HG03520 (cell line): ENCODE results near the gene SREBF2.
A peak's percentile ranks its signal among the peaks of the same experiment; 100 is the strongest.
"Not testable (repeated sequence)": the region's sequence is repeated elsewhere in the genome, so short reads cannot be mapped to it uniquely, and the experiment has no call there.

Experiments
- ATAC-seq: cut with Tn5 transposase; IDR thresholded peaks from one replicate; pipeline ENCODE4 v1.9.1; 2021; ENCODE audit warnings: mild to moderate bottlenecking, moderate library complexity; ENCODE audit not compliant: unreplicated experiment

Gene SREBF2

DNA sequence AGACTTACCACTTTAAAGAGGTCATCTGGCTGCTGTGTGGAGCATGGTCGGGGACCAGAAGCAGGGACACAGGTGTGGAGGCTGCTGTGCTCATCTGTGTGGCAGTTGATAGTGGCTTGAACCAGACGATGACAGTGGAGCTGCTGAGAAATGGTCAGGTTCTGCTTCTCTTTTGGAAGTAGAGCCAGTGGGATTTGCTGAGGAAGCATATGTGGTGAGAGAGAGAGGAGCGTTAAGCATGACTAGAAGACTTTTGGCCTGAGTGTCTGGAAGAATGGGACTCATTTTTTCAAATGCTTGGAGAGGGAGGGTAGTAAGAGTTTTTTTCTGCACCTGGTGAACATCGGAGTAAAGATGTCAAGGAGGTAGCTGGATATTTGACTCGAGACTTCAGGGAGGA lies 12.5 kb upstream of the SREBF2 start:
- no peak for ATAC-seq

DNA sequence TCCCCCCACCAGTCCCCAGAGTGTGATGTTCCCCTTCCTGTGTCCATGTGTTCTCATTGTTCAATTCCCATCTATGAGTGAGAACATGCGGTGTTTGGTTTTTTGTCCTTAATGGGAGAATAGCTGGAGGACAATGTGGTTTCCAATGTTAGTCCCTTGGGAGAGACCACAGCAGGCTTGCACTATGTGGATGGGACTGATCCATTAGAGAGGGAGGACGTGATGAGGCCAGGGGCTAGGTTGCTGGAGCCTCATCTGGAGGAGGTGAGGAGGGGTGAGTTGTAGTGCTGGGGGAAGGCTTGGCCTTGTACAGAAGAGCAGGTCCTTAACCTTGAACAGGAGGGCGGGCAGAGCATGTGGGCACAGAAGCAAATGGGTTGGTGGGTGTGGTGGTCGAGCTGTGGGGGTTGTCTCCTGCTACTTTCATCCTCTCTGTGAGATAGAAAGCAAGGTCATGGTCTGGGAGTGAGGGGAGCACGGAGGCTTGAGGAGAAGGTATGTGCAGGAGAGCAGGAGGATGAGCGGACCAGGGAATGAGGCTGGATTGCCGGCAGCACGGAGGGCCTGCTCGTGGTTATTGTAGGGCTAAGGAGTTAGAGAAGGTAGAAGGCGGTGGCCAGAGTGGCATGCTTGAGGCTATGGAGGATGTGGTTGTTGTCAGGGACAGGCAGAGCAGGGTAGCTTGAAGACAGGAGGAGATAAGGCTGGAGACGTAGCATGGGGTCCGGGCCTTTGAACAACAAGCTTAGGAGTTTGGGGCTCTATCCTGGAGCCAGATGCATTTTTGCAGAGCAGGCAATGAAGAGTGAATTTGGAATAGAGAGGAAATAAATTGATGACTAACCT lies 11.2 kb upstream of the SREBF2 start:
- no peak for ATAC-seq

DNA sequence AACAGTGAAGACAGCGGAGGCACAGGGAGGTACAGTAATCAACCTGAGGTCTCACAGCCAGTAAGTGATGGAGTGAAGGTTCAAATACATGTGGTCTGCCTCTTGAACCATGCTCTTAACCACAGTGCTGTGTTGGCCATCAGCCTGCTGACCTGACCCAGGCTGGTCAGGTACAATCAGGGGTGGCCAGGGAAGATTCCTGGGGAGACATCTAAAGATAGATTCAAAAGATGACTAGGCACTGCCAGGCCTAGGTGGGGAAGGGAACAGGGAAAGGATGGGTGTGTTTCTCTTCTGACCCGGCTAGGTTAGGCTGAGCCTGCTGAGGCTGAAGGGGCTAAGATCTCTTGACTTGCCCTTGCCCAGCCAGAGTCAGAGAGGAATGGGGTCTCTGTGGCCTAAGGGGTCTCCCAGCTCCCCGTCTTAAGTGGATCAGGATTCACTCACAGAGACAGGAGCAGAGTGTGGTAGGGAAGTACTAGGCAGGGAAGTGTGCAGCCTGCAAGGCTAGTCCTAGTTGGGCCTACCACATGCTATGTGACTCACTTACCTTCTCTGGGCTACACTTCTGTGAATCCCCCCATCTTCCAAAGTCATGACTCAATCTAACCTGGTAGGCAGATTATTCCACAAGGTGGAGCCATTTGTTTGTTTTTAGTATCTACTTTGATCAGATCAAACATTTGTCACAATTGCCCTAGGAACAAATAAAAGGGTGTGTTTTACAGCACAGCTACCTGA lies 10.4 kb upstream of the SREBF2 start:
- ATAC-seq: no peak

- no peak for ATAC-seq
Measured at GRCh38 chr22:41823797-41824196, 9.1 kb upstream of the SREBF2 start.

DNA sequence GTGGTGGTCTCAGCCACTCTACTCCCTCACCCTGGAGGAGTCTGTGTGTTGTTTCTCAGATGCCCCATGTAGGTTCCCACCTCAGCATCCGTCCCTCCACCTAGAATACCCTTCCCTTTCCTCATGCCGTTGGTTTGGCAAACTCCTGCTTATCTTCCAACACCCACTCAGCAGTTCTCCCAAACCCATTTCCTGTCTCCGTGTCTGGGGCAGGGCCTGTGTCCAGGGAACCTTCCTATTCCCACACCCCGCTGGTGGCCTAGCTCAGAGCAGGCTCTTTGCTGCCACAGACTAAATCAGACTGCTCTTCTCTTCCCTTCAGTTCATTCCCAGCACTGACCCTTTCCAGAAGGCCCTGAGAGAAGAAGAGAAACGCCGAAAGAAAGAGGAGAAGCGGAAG lies 7.5 kb upstream of the SREBF2 start:
- ATAC-seq: no peak

DNA sequence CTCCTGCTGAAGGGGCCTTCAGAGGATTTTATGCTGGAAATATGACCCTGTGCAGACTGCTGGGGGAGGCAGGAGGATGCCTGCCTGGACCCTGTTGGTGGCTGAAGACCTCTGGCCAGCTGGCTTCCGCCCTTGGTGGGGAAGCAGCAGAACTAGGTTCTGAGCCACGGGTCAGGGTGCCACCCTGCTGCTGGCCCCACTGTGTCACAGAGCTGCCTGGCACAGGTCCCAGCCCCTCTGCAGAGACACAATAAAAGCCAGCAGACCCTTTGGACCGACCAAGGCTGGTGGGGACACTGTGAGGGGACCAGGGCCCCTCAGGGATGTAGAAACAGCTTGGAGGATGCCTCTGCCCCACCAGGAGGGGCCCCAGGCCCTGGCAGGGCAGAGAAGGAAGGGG lies 6.9 kb upstream of the SREBF2 start:
- ATAC-seq: no peak

DNA sequence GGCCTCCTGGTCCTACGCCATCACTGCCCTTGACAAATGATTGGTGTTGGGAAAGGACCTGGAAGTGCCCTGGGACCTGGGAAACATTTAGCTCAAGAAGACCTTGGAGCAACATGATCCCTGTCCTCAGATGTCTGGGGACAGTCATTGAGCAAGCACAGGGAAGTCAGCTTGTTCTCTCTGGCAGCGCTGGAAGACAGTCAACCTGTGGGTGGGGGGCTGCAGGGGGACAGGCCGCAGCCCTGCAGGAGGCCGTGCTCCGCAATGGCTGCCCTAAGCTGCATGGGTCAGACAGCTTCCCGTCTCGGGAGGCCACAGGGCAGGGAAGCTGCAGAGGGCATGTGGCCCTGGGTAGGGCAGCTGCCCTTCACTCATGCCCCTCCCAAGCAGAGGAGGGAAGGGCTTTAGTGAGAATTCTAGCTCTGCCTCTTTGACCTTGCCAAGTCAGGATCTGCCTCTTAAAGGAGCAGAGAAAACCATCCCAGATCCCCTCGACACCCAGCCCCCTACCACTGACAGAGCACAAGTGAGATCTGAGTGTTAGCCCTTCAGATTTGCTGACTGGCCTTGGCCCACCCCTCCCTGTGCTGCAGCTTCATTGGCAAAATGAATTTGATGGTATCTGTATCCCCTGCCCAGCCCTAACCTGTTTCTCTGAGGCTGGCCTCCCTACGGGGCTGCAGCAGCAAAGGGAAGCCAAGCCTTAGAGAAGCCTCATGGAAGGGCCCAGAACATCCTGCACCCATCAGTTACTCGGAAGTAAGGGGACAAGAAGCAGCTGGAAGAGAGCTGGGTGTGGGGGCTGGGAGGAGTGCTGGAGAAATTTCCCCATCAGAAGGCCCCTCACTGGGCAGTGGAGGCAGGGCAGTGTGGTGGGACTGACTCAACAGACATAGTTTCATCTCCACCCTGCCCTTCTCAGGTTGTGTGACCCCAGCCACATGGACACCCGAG lies 6.2 kb upstream of the SREBF2 start:
- no peak for ATAC-seq

- no peak for ATAC-seq
Measured at GRCh38 chr22:41827671-41828070, 5.2 kb upstream of the SREBF2 start.

DNA sequence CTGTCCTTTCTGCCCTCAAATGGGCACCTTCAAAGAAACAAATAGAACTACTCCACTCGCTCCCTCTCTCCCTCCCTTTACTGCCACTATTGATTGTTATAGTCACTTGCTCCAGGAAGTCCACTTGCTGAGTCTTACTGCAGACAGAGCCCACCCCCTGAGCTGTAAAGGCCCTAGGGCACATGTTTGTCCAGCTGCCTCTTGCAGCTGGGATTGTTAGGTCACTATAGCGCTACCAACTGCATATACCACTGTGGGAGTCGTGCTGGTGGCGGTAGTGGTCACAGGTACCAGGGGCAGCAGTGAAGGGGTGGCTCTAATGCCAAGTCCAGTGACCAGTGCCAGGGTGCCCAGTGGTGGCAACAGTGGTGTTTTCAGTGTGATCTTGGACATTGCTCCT lies 4.4 kb upstream of the SREBF2 start:
- no peak for ATAC-seq

DNA sequence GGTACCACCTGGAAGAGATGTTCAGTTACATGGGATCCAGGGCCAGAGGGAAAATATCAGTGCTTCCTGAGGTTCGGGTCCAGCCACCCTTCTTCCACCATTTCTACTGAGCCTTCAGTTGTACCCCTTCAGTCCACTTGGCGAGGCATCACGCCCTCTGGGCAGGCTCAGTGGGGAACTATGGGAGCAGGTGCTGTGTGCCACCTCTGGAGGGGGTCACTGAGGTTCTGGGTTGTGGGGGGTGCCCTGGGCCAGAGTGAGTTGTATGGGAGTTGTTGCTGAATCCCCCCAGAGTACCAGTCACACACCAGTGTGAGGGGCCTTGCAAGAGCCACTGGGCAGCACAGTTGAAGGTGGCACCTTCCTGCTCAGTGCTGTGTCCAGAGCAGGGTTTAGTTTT lies 2.7 kb upstream of the SREBF2 start:
- ATAC-seq: no peak

GRCh38 chr22:41831383-41831782 lies 1.5 kb upstream of the SREBF2 start:
- ATAC-seq: no peak

GRCh38 chr22:41831828-41832552 lies 915 bp upstream of the SREBF2 start:
- ATAC-seq: peak; percentile 2

GRCh38 chr22:41833369-41834004 lies 582 bp downstream of the SREBF2 start:
- peak; percentile 19 for ATAC-seq

DNA sequence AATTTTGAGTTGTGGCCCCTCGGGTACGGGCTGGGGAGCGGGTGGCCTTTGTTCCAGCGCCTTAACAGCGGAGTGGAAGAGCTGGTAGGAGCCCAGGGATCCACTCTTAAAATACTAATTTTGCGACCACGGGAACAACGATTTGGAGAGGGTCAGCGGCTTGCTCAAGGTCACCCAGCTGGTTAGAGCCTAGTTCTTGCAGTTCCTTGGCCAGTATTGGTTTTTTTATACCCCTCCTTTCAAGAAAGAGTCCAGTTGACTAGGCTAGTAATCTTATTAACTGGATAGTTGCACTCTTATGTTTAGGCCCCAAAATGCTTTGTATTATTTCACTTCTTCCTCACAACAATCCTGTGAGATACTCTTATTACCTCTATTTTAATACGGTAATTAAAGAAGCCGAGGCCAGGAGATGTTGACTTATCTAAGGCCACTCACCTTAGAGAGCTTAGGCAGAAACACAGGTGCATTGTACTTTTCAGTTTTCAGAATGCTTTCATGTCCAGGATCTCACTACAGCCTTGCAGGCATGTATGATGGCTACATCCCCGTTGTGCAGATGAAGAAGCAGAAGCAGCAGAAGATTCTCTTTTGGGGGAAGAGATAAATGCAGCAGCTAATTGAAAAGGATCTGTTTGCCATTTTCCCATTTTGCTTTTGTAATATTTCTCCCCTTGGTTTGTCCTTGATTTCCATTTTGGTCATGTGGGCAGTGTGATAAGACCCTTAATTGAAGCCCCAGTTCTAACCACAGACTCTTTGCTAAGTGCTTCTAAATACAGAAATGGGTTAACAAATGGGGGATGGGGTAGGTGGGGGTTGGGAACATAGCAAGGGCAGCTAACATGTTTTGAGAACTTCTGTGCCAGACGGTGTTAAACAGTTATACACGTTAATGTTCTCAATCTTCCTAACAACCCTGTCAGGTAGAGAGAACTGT lies 1.4 kb downstream of the SREBF2 start:
- ATAC-seq: no peak

- ATAC-seq: not testable (repeated sequence)
Measured at GRCh38 chr22:41835462-41835861, 2.6 kb downstream of the SREBF2 start.

GRCh38 chr22:41836551-41836950 lies 3.6 kb downstream of the SREBF2 start:
- ATAC-seq: no peak

DNA sequence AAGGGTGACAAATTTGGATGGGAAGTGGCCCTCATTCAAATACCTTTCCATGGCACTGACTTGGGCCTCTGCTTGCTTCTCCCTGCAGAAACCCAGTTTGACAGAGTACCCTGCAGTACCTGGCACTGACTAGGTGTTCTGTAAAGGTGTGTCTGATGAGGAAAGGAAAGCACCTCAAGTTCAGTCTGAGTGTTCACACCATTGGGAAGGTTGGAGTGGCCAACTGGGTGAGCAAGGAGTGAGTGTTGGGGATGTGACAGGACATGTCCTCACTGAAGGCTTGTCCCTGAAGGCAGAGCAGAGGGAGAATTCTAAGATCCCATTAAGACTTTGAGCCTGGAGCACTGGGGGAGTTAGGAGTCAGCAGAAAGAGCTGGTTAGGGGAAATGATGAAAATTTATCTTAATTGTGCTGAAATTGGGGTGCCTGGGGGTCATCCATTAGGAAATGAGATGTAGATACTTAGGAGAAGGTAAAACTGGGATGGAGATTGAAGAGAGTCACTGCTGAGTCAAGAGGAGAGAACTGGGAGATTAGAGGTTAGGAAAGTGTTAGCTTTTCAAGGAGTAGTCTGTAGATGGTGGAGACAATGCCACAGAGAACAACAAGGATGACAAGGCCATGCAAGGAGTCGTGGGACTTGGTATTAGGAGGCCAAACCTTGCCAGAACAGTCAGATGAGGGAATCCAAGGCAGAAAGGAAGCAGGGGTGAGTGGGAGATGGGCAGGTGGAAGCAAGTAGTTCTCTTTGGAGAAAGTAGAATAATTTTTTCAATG lies 6.1 kb downstream of the SREBF2 start:
- ATAC-seq: no peak

DNA sequence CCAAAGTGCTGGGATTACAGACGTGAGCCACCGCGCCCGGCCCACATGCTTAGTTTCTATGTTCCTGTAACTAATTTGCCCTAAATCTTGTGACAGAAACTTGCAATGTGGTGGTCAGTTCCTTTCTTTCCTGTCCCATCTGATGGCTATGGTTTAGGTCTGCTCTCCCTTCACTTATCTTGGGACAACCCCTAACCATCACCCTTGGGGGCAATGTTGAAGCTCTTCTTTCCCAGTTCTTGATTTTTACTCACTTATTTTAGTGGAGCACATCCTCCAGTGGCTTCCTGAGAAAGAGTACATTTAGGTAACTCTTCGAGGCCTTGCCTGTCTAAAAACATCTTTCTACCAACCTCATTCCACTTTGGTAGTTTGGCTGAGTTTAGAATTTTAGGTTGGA lies 7.3 kb downstream of the SREBF2 start:
- no peak for ATAC-seq
